ENCODE measurements around the gene SMPDL3B. TPM values are rescaled to one million over a fixed set of nuclear protein-coding genes. Genes with fewer than 3 reads are reported as not detected.

SMPDL3B gene
- total and polyA plus RNA-seq, 12 donors = 0.26 TPM; not detected in 11

GRCh38 chr1:27963393-27963792, 28.6 kb downstream of the SMPDL3B start:
- no peaks in the 10 kb centered on the region for H3K27me3 ChIP-seq
- intact Hi-C loops (cut with DNase I) = no loop called here
- no peak overlapping the region for H3K27ac ChIP-seq
- H3K4me3 ChIP-seq = no peak overlapping the region
- 93 to 100% (median 95%) methylated on average over 3 to 11 of the region's 11 CpGs for WGBS, 4 donors
- no peaks in the 10 kb centered on the region for H3K9me3 ChIP-seq (replicated peaks in 1 of 3)
- TF ChIP-seq CTCF (IDR thresholded peaks at IDR 0.05) = no peak
- no peak for TF ChIP-seq POLR2A (IDR thresholded peaks at IDR 0.05)
- H3K4me1 ChIP-seq (replicated peaks in 1 of 2) = peaks cover 13 to 22% of the 10 kb centered on the region in 2 donors
- DNase-seq = no peak
- H3K36me3 ChIP-seq (replicated peaks in 1 of 2) = peaks cover 0 to 27% of the 10 kb centered on the region in 2 donors

- 94 to 96% (median 95%) methylated on average over 18 to 24 of the region's 24 CpGs for WGBS, 4 donors
- no peak overlapping the region for H3K4me3 ChIP-seq
- no peaks in the 10 kb centered on the region for H3K27me3 ChIP-seq
- no peaks in the 10 kb centered on the region for H3K9me3 ChIP-seq (replicated peaks in 1 of 3)
- H3K27ac ChIP-seq = no peak overlapping the region
- intact Hi-C loops (cut with DNase I) = no loop called here
- H3K4me1 ChIP-seq (replicated peaks in 1 of 2) = peaks cover 0 to 6% of the 10 kb centered on the region in 2 donors
- H3K36me3 ChIP-seq (replicated peaks in 1 of 2) = peaks cover 0 to 27% of the 10 kb centered on the region in 2 donors
- TF ChIP-seq POLR2A (IDR thresholded peaks at IDR 0.05) (no peak), CTCF (IDR thresholded peaks at IDR 0.05) (no peak)
- peak in 1 of 7 donors; percentile 39 for DNase-seq
Measured at GRCh38 chr1:27966402-27967105, 31.8 kb downstream of the SMPDL3B start.

GRCh38 chr1:27967106-27967883, 32.5 kb downstream of the SMPDL3B start:
- peaks cover 0 to 27% of the 10 kb centered on the region in 2 donors for H3K36me3 ChIP-seq (replicated peaks in 1 of 2)
- no peaks in the 10 kb centered on the region for H3K27me3 ChIP-seq
- DNase-seq = peak in 1 of 7 donors; percentile 39
- peaks cover 0 to 5% of the 10 kb centered on the region in 2 donors for H3K4me1 ChIP-seq (replicated peaks in 1 of 2)
- intact Hi-C loops (cut with DNase I) = no loop called here
- no peaks in the 10 kb centered on the region for H3K9me3 ChIP-seq (replicated peaks in 1 of 3)
- no peak for TF ChIP-seq CTCF (IDR thresholded peaks at IDR 0.05)
- no peak for TF ChIP-seq POLR2A (IDR thresholded peaks at IDR 0.05)
- WGBS, 4 donors = 91 to 97% (median 93%) methylated on average over 10 to 12 of the region's 12 CpGs
- H3K4me3 ChIP-seq = no peak overlapping the region
- H3K27ac ChIP-seq = no peak overlapping the region

GRCh38 chr1:27967884-27968466, 33.2 kb downstream of the SMPDL3B start:
- intact Hi-C loops (cut with DNase I) = no loop called here
- Histone ChIP-seq H3K27ac (no peak overlapping the region), H3K9me3 (replicated peaks in 1 of 3) (no peaks in the 10 kb centered on the region), H3K4me1 (replicated peaks in 1 of 2) (peaks cover 0 to 5% of the 10 kb centered on the region in 2 donors), H3K36me3 (replicated peaks in 1 of 2) (peaks cover 0 to 27% of the 10 kb centered on the region in 2 donors), H3K27me3 (no peaks in the 10 kb centered on the region), H3K4me3 (no peak overlapping the region)
- DNase-seq = no peak
- WGBS, 4 donors = 86 to 92% (median 87%) methylated on average over 3 to 4 of the region's 4 CpGs
- no peak for TF ChIP-seq POLR2A (IDR thresholded peaks at IDR 0.05)
- no peak for TF ChIP-seq CTCF (IDR thresholded peaks at IDR 0.05)

All from adrenal gland (tissue), 12 donors.